ENCODE data around the gene PRADC1. TPM values are rescaled to one million over a fixed set of nuclear protein-coding genes. Genes with fewer than 3 reads are reported as not detected.

Gene PRADC1
- total and polyA plus RNA-seq, 2 donors (not counting 1 experiment from before 2014, with no cell fraction given) = 11.7 to 12.3 TPM

DNA sequence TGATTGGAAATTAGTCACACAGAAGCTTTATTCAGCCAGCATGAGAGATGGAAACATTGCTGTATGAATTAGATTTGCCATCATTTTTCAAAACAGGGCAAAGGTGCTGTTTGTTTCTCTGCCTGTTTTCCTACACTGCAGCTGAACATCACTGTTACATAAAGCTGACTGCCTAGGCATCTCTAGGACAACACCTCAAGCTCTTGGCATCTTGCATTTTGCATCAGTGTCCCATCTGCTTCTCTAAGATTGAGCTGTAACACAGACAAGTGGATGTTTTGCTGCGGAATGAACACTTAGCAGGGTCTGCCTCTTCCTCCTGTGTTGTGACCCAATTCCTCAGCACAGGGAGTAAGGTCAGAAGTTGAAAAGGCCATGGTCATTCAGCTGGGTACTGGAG is 5.9 kb upstream of the PRADC1 start:
- TF ChIP-seq, protein P1, sequence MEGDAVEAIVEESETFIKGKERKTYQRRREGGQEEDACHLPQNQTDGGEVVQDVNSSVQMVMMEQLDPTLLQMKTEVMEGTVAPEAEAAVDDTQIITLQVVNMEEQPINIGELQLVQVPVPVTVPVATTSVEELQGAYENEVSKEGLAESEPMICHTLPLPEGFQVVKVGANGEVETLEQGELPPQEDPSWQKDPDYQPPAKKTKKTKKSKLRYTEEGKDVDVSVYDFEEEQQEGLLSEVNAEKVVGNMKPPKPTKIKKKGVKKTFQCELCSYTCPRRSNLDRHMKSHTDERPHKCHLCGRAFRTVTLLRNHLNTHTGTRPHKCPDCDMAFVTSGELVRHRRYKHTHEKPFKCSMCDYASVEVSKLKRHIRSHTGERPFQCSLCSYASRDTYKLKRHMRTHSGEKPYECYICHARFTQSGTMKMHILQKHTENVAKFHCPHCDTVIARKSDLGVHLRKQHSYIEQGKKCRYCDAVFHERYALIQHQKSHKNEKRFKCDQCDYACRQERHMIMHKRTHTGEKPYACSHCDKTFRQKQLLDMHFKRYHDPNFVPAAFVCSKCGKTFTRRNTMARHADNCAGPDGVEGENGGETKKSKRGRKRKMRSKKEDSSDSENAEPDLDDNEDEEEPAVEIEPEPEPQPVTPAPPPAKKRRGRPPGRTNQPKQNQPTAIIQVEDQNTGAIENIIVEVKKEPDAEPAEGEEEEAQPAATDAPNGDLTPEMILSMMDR (conservative IDR thresholded peaks at IDR 0.05 in 1 of 2, IDR thresholded peaks at IDR 0.05 in 1 of 2; ENCODE audit: low read depth in 1 of 2, low read length in 2 of 2) = no peak
- TF ChIP-seq EZH2 (IDR thresholded peaks at IDR 0.05; ENCODE audit: low read length, missing control alignments) = no peak
- Histone ChIP-seq H3K79me2 (ENCODE audit: control insufficient read depth, insufficient read depth, low read length) (peaks cover 69% of the 10 kb centered on the region), H3K27me3 (ENCODE audit: control insufficient read depth, insufficient read depth, low read length) (no peaks in the 10 kb centered on the region), H2AFZ (ENCODE audit: low read length) (no peak overlapping the region), H3K27ac (ENCODE audit: insufficient read depth, low read length) (no peak overlapping the region), H3K4me1 (ENCODE audit: control insufficient read depth, extremely low read depth, insufficient read depth, low read length) (peaks cover 4% of the 10 kb centered on the region), H3K4me2 (ENCODE audit: extremely low read depth, insufficient read depth, low read length) (no peak overlapping the region), H4K20me1 (ENCODE audit: control insufficient read depth, extremely low read depth, insufficient read depth, low read length) (no peaks in the 10 kb centered on the region), H3K4me3 (replicated peaks in 1 of 4; ENCODE audit: control extremely low read depth in 1 of 4, insufficient read depth in 1 of 4, low read depth in 3 of 4, low read length in 4 of 4) (no peak overlapping the region), H3K9ac (ENCODE audit: insufficient read depth, low read length) (no peak overlapping the region), H3K9me3 (ENCODE audit: control insufficient read depth, insufficient read depth, low read depth, low read length) (no peaks in the 10 kb centered on the region), H3K36me3 (ENCODE audit: control insufficient read depth, insufficient read depth, low read length) (peaks cover 7% of the 10 kb centered on the region)
- no peak for DNase-seq (ENCODE audit: low read depth in 2 of 2)

DNA sequence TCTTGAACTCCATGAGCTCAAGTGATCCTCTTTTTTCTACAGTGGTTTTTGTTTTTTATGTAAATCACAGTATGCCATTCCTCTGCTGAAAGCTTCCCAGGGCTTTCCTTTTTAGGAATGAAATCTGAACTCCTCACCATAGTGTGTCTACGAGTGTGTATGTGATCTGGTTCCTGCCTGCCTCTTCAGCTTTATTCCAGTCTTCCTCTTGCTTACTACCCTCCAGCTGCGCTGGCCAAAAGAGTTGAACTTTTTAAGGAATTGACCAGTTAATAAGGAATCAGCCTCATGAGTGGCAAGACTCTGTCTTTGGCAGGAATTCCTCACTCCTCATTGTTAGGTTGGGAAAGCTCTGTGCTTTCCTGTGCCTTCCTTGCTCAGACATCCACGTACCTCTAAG is 5.1 kb upstream of the PRADC1 start:
- H2AFZ ChIP-seq (ENCODE audit: low read length) = no peak overlapping the region
- no peak for DNase-seq (ENCODE audit: low read depth in 2 of 2)

DNA sequence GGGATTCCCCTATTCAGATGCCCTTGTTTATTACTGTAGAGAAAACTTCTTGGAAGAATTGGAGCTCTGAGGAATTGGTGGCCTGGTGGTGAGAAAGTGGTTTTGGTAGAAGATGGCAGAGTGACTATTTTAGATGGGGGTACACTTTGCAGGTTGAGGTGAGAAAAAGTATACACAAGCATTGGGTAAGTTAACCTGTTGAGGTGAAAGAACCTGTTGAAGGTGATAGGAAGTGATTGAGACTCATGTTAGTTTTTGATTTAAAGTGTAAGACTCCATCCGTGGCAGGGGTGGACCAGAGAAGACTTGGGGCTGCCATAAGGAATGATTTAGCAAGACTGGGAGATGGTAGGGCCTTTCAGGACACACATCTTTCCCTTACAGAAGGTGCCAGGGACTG is 4.1 kb upstream of the PRADC1 start:
- TF ChIP-seq EZH2 (IDR thresholded peaks at IDR 0.05; ENCODE audit: low read length, missing control alignments) = no peak
- TF ChIP-seq, protein P1 (conservative IDR thresholded peaks at IDR 0.05 in 1 of 2, IDR thresholded peaks at IDR 0.05 in 1 of 2; ENCODE audit: low read depth in 1 of 2, low read length in 2 of 2) = no peak
- H4K20me1 ChIP-seq (ENCODE audit: control insufficient read depth, extremely low read depth, insufficient read depth, low read length) = no peaks in the 10 kb centered on the region

More for the DNA sequence above, 5.1 kb upstream of the PRADC1 start:
- H3K27ac ChIP-seq (ENCODE audit: insufficient read depth, low read length) = no peak overlapping the region
- H3K27me3 ChIP-seq (ENCODE audit: control insufficient read depth, insufficient read depth, low read length) = no peaks in the 10 kb centered on the region
- no peaks in the 10 kb centered on the region for H4K20me1 ChIP-seq (ENCODE audit: control insufficient read depth, extremely low read depth, insufficient read depth, low read length)
- H3K4me1 ChIP-seq (ENCODE audit: control insufficient read depth, extremely low read depth, insufficient read depth, low read length) = peaks cover 4% of the 10 kb centered on the region
- H3K9me3 ChIP-seq (ENCODE audit: control insufficient read depth, insufficient read depth, low read depth, low read length) = no peaks in the 10 kb centered on the region
- H3K4me3 ChIP-seq (replicated peaks in 1 of 4; ENCODE audit: control extremely low read depth in 1 of 4, insufficient read depth in 1 of 4, low read depth in 3 of 4, low read length in 4 of 4) = no peak overlapping the region
- TF ChIP-seq, protein P1 (conservative IDR thresholded peaks at IDR 0.05 in 1 of 2, IDR thresholded peaks at IDR 0.05 in 1 of 2; ENCODE audit: low read depth in 1 of 2, low read length in 2 of 2) = no peak
- TF ChIP-seq EZH2 (IDR thresholded peaks at IDR 0.05; ENCODE audit: low read length, missing control alignments) = no peak
- H3K4me2 ChIP-seq (ENCODE audit: extremely low read depth, insufficient read depth, low read length) = no peak overlapping the region
- no peak overlapping the region for H3K9ac ChIP-seq (ENCODE audit: insufficient read depth, low read length)
- peaks cover 6% of the 10 kb centered on the region for H3K36me3 ChIP-seq (ENCODE audit: control insufficient read depth, insufficient read depth, low read length)
- peaks cover 69% of the 10 kb centered on the region for H3K79me2 ChIP-seq (ENCODE audit: control insufficient read depth, insufficient read depth, low read length)

More for the DNA sequence above, 4.1 kb upstream of the PRADC1 start:
- H3K27me3 ChIP-seq (ENCODE audit: control insufficient read depth, insufficient read depth, low read length) = no peaks in the 10 kb centered on the region
- peaks cover 8% of the 10 kb centered on the region for H3K4me1 ChIP-seq (ENCODE audit: control insufficient read depth, extremely low read depth, insufficient read depth, low read length)
- H3K36me3 ChIP-seq (ENCODE audit: control insufficient read depth, insufficient read depth, low read length) = peaks cover 2% of the 10 kb centered on the region
- H3K9me3 ChIP-seq (ENCODE audit: control insufficient read depth, insufficient read depth, low read depth, low read length) = no peaks in the 10 kb centered on the region
- H3K4me3 ChIP-seq (replicated peaks in 1 of 4; ENCODE audit: control extremely low read depth in 1 of 4, insufficient read depth in 1 of 4, low read depth in 3 of 4, low read length in 4 of 4) = no peak overlapping the region
- no peak overlapping the region for H2AFZ ChIP-seq (ENCODE audit: low read length)
- no peak for DNase-seq (ENCODE audit: low read depth in 2 of 2)
- H3K27ac ChIP-seq (ENCODE audit: insufficient read depth, low read length) = no peak overlapping the region
- peaks cover 66% of the 10 kb centered on the region for H3K79me2 ChIP-seq (ENCODE audit: control insufficient read depth, insufficient read depth, low read length)
- no peak overlapping the region for H3K9ac ChIP-seq (ENCODE audit: insufficient read depth, low read length)
- H3K4me2 ChIP-seq (ENCODE audit: extremely low read depth, insufficient read depth, low read length) = no peak overlapping the region

All from fibroblast of lung (primary cell).